Breast epithelium (tissue), 3 donors: ENCODE data around the gene UQCRC2.
"Not testable (repeated sequence)": the region's sequence is repeated elsewhere in the genome, so short reads cannot be mapped to it uniquely, and the experiment has no call there.

Experiments
- POLR2A ChIP-seq: fragments of 450-650 bp; IDR thresholded peaks from one replicate; pipeline ENCODE4 v1.6.1; 2016; ENCODE audit warnings: antibody characterized with exemption, mild to moderate bottlenecking, moderate library complexity
- TF ChIP-seq, protein P1 (sequence below), 3 donors: fragments of 450-650 bp; IDR thresholded peaks; one replicate each; pipeline ENCODE4 v1.5.1; 2016 to 2017; ENCODE audit warnings: antibody characterized with exemption in 3 of 3, mild to moderate bottlenecking in 3 of 3, moderate library complexity in 3 of 3

DNA sequence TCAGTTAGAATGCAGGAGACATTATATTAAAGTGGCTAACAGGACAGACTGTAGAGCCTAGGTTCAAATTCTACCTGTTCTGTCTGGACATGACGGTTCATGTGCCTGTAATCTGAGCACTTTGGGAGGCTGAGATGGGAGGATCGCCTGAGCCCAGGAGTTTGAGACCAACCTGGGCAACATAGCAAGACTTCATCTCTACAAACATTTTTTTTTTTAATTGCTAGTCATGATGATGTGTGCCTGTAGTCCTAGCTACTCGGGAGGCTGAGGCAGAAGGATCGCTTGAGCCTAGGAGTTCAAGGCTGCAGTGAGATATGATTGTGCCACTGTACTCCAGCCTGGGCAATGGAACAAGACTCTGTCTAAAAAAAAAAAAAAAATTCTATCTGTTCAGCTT, 71.6 kb downstream of the UQCRC2 start:
- TF ChIP-seq, protein P1, sequence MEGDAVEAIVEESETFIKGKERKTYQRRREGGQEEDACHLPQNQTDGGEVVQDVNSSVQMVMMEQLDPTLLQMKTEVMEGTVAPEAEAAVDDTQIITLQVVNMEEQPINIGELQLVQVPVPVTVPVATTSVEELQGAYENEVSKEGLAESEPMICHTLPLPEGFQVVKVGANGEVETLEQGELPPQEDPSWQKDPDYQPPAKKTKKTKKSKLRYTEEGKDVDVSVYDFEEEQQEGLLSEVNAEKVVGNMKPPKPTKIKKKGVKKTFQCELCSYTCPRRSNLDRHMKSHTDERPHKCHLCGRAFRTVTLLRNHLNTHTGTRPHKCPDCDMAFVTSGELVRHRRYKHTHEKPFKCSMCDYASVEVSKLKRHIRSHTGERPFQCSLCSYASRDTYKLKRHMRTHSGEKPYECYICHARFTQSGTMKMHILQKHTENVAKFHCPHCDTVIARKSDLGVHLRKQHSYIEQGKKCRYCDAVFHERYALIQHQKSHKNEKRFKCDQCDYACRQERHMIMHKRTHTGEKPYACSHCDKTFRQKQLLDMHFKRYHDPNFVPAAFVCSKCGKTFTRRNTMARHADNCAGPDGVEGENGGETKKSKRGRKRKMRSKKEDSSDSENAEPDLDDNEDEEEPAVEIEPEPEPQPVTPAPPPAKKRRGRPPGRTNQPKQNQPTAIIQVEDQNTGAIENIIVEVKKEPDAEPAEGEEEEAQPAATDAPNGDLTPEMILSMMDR (IDR thresholded peaks at IDR 0.05): not testable (repeated sequence)
- TF ChIP-seq POLR2A: not testable (repeated sequence)
